ENCODE measurements around the gene HNRNPA3.

GRCh38 chr2:177172034-177172880 is 40.3 kb upstream of the HNRNPA3 start:
- no peak for TF ChIP-seq CTCF (conservative IDR thresholded peaks at IDR 0.05; ENCODE audit: low read length)
- no peak for TF ChIP-seq EZH2phosphoT487 (IDR thresholded peaks at IDR 0.05; ENCODE audit: borderline replicate concordance)
